Endothelial cell of umbilical vein (primary cell): ENCODE data around the gene MTPN. TPM values are rescaled to one million over a fixed set of nuclear protein-coding genes. Genes with fewer than 3 reads are reported as not detected.
A peak's percentile ranks its signal among the peaks of the same experiment; 100 is the strongest.

Experiments
- BruUV-seq: library from RNA; stranded (reverse); fragments of 400-500 nt; replicated peaks from 2 replicates; lab custom pipeline; 2021; lab: Mats Ljungman, UMichigan
- CTCF ChIA-PET: fragments of 300-600, 350-600 bp; sonication (Branson Sonifier 250); formaldehyde crosslinking; loops from one replicate; lab custom pipeline; 2021; ENCODE audit warnings: antibody characterized with exemption, inconsistent platforms; lab: Charles Lee
- POLR2A ChIA-PET: fragments of 300-600, 350-600 bp; sonication (Branson Sonifier 250); formaldehyde crosslinking; loops from one replicate; lab custom pipeline; 2021; ENCODE audit warnings: antibody characterized with exemption, inconsistent platforms; lab: Charles Lee
- DNase-seq: peaks from one replicate; pipeline ENCODE4 v3.0.0-alpha.2; 2011; ENCODE audit warnings: low read depth, low spot score
- FAIRE-seq: peaks from 2 replicates; lab custom pipeline; 2011; peaks lifted over from hg19 to GRCh38; lab: Jason Lieb, UNC
- H2AFZ ChIP-seq: 2 replicates; pipeline ENCODE4 v1.6.0; 2012; ENCODE audit warnings: low read depth, low read length, control low read depth, inconsistent platforms
- H3K27ac ChIP-seq: 2 replicates; pipeline ENCODE4 v1.5.1; 2011; ENCODE audit warnings: low read depth, mild to moderate bottlenecking, control low read depth, low read length, moderate library complexity; ENCODE audit not compliant: insufficient read depth
- H3K27me3 ChIP-seq, 2 experiments: 2 replicates each; pipeline versions ENCODE4 v1.6.0 to v1.6.1; 2011; ENCODE audit warnings: low read length in 2 of 2, mixed read lengths in 1 of 2; ENCODE audit not compliant: control insufficient read depth in 2 of 2, insufficient read depth in 2 of 2
- H3K36me3 ChIP-seq, 2 experiments: 2 replicates in 1 of 2; 3 replicates in 1 of 2; pipeline ENCODE4 v1.5.1; 2011; ENCODE audit warnings: low read length in 2 of 2, mild to moderate bottlenecking in 1 of 2, moderate library complexity in 1 of 2; ENCODE audit not compliant: control insufficient read depth in 2 of 2, insufficient read depth in 2 of 2; ENCODE audit errors: extremely low read depth in 1 of 2
- H3K4me1 ChIP-seq: 3 replicates; pipeline ENCODE4 v1.5.1; 2011; ENCODE audit warnings: mild to moderate bottlenecking, low read length; ENCODE audit not compliant: control insufficient read depth, insufficient read depth; ENCODE audit errors: extremely low read depth
- H3K4me2 ChIP-seq: 2 replicates; pipeline ENCODE4 v1.6.1; 2011; ENCODE audit warnings: low read length, control low read depth, mixed read lengths; ENCODE audit not compliant: insufficient read depth
- H3K4me3 ChIP-seq, 3 experiments: fragments of 200-600 bp in 1 of 3; sonication (generic), shearing (Covaris generic) in 1 of 3; replicated peaks in 1 of 3; 2 replicates each; pipeline ENCODE4 v1.5.1; 2011 to 2016; ENCODE audit warnings: control low read depth in 3 of 3, low read length in 3 of 3, mild to moderate bottlenecking in 2 of 3, inconsistent platforms in 1 of 3, low read depth in 1 of 3, moderate library complexity in 1 of 3; ENCODE audit not compliant: insufficient read depth in 1 of 3
- H3K79me2 ChIP-seq: 2 replicates; pipeline ENCODE4 v1.6.0; 2012; ENCODE audit warnings: low read length, inconsistent platforms; ENCODE audit not compliant: control insufficient read depth, insufficient read depth
- H3K9ac ChIP-seq: replicated peaks from 2 replicates; pipeline ENCODE3; 2011; ENCODE audit warnings: low read length, control low read depth; ENCODE audit not compliant: insufficient read depth; ENCODE audit errors: extremely low read depth
- H3K9me1 ChIP-seq: replicated peaks from 3 replicates; pipeline ENCODE4 v1.6.0; 2011; ENCODE audit warnings: mild to moderate bottlenecking, low read length; ENCODE audit not compliant: control insufficient read depth, insufficient read depth; ENCODE audit errors: extremely low read depth
- H3K9me3 ChIP-seq: replicated peaks from 2 replicates; pipeline ENCODE4 v1.5.1; 2012; ENCODE audit warnings: low read length, inconsistent platforms; ENCODE audit not compliant: control insufficient read depth, insufficient read depth
- H4K20me1 ChIP-seq: replicated peaks from 2 replicates; pipeline ENCODE3; 2011; ENCODE audit warnings: mild to moderate bottlenecking, low read length; ENCODE audit not compliant: control insufficient read depth, insufficient read depth; ENCODE audit errors: extremely low read depth
- CTCF ChIP-seq, 2 donors: IDR thresholded peaks; 1 replicate in 1 of 2; 2 replicates in 1 of 2; pipeline ENCODE4 v1.5.1; 2011; ENCODE audit warnings: low read length in 2 of 2, mild to moderate bottlenecking in 2 of 2, moderate library complexity in 2 of 2, control low read depth in 1 of 2, inconsistent platforms in 1 of 2, low read depth in 1 of 2; ENCODE audit not compliant: insufficient read depth in 1 of 2; ENCODE audit errors: extremely low read depth in 1 of 2
- EZH2 ChIP-seq: IDR thresholded peaks from 2 replicates; pipeline ENCODE4 v1.6.1; 2012; ENCODE audit warnings: borderline replicate concordance, low read depth, mild to moderate bottlenecking, moderate library complexity, low read length, inconsistent platforms; ENCODE audit not compliant: severe bottlenecking
- FOS ChIP-seq: IDR thresholded peaks from 2 replicates; pipeline ENCODE4 v1.6.1; 2011; ENCODE audit warnings: mild to moderate bottlenecking, low read length, moderate library complexity, borderline replicate concordance; ENCODE audit not compliant: insufficient read depth
- GATA2 ChIP-seq: IDR thresholded peaks from 2 replicates; pipeline ENCODE4 v1.7.0; 2011; ENCODE audit warnings: low read depth, mild to moderate bottlenecking, moderate library complexity, mixed read lengths, low read length; ENCODE audit not compliant: insufficient read length, insufficient read depth
- JUN ChIP-seq: IDR thresholded peaks from 2 replicates; pipeline ENCODE4 v1.6.1; 2011; ENCODE audit warnings: borderline replicate concordance, low read depth; ENCODE audit not compliant: insufficient read length, insufficient read depth
- MAX ChIP-seq: IDR thresholded peaks from 2 replicates; pipeline ENCODE4 v1.6.1; 2011; ENCODE audit not compliant: insufficient read depth, insufficient read length
- MYC ChIP-seq: IDR thresholded peaks from one replicate; pipeline ENCODE4 v1.6.1; 2011; ENCODE audit warnings: mild to moderate bottlenecking, low read depth, low read length
- POLR2A ChIP-seq: IDR thresholded peaks from 2 replicates; pipeline ENCODE4 v1.6.1; 2012; ENCODE audit warnings: low read depth, mild to moderate bottlenecking, control low read depth, low read length
- POLR2AphosphoS5 ChIP-seq: IDR thresholded peaks from 2 replicates; pipeline ENCODE4 v1.6.1; 2012; ENCODE audit warnings: low read depth, mild to moderate bottlenecking, control low read depth, low read length, moderate library complexity; ENCODE audit not compliant: insufficient read depth
- dilution Hi-C: fragments of 300-500 bp; cut with MboI; formaldehyde crosslinking; loops from one replicate; pipeline ENCODE4 v1.15.0; 2019; ENCODE audit warnings: low sequenced_read_pairs; ENCODE audit not compliant: extremely low pct_ligation_motif_present
- intact Hi-C: fragments of 100-400 bp; cut with micrococcal nuclease; formaldehyde crosslinking; loops from one replicate; pipeline ENCODE4 v1.10.0; 2022
- polyA plus RNA-seq, 4 experiments: library from polyadenylated mRNA; depleted of rRNA in 3 of 4; stranded (reverse) in 3 of 4; unstranded in 1 of 4; fragments of >200 nt; gene quantifications; 2 replicates each; pipeline versions ENCODE4 v1.2.1 to v1.2.3, GENCODE V29; 2011 to 2012; ENCODE audit warnings: missing spikeins in 1 of 4
- total RNA-seq: library from RNA; stranded (reverse); gene quantifications from 2 replicates; pipeline ENCODE4 v1.2.3, GENCODE V29; 2021

The MTPN gene
- total and polyA plus RNA-seq, 2 donors (not counting 3 experiments of a cell fraction or from before 2014, with no cell fraction given) = 58.1 to 174 TPM

- dilution Hi-C loops = no loop called here
- TSS peak; percentile 82 for BruUV-seq
- Histone ChIP-seq H3K9me1 (no peaks in the 10 kb centered on the region), H3K4me3 (peak overlapping the region in 1 of 3 experiments; percentile 56), H3K9me3 (no peaks in the 10 kb centered on the region), H3K9ac (peak overlapping the region; percentile 89), H3K27me3 (no peaks in the 10 kb centered on the region), H3K36me3 (no peaks in the 10 kb centered on the region), H4K20me1 (no peaks in the 10 kb centered on the region), H3K79me2 (peaks cover 20% of the 10 kb centered on the region), H3K27ac (peak overlapping the region; percentile 97), H2AFZ (peak overlapping the region; percentile 73), H3K4me2 (peak overlapping the region; percentile 88), H3K4me1 (peaks cover 50% of the 10 kb centered on the region)
- FAIRE-seq (peak; percentile 64), DNase-seq (peak; percentile 89)
- TF ChIP-seq POLR2AphosphoS5 (peak; percentile 60), GATA2 (no peak), JUN (peak; percentile 97), FOS (peak; percentile 83)
- ChIA-PET CTCF (interaction anchor here (1.0 to 1.3 kb wide), 2 partner anchors 30 to 72 kb away, joined by 3 to 4 read pairs; no protein-coding TSS in a partner anchor), POLR2A (no interaction called here)
- intact Hi-C loops = loop anchor here (1.0 to 2.0 kb wide), 3 partner anchors 29 to 307 kb away; no protein-coding TSS in a partner anchor
These were observed 2.9 kb upstream of the MTPN start for GRCh38 chr7:135980012-135980551.

DNA sequence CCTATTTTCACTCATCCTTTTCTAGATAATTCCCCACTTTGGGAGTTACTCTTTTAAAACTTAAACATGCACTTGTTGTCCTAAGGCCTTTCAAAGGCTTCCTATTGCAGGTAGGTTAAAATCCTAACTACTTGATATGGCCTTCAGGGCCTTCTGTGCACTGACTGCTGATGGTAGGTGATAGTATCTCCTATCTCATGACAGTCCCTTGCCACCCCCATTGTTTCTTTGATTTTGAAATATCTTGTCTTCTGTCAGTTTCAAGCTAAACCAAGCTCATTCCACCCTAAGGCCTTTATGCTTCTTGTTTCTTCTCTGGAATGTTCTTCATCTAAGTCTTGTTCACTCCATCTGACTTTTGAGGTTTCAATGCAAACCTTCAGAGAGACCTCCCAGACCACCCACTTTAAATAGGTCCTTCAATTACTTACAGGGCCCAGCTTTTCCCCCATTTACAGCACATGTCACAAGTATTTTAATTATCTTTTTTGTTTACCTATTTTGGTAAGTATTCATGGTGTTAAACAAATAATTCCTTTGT, 2.4 kb upstream of the MTPN start:
- H2AFZ ChIP-seq = peak overlapping the region; percentile 34
- H3K9me3 ChIP-seq = no peaks in the 10 kb centered on the region
- H3K79me2 ChIP-seq = peaks cover 26% of the 10 kb centered on the region
- no peak overlapping the region for H3K4me3 ChIP-seq
- CTCF ChIA-PET = interaction anchor here (1.0 to 1.3 kb wide), 2 partner anchors 31 to 72 kb away, joined by 3 to 4 read pairs; no protein-coding TSS in a partner anchor
- no peaks in the 10 kb centered on the region for H4K20me1 ChIP-seq
- no peaks in the 10 kb centered on the region for H3K27me3 ChIP-seq
- H3K9me1 ChIP-seq = no peaks in the 10 kb centered on the region
- FAIRE-seq (no peak), DNase-seq (no peak)
- peak overlapping the region; percentile 89 for H3K9ac ChIP-seq
- no TSS peak for BruUV-seq
- H3K27ac ChIP-seq = peak overlapping the region; percentile 97
- dilution Hi-C loops = no loop called here
- intact Hi-C loops = loop anchor here (1.0 to 5.0 kb wide), 4 partner anchors 30 to 1362 kb away; no protein-coding TSS in a partner anchor
- H3K36me3 ChIP-seq = no peaks in the 10 kb centered on the region
- POLR2A ChIA-PET = no interaction called here
- TF ChIP-seq POLR2AphosphoS5 (no peak), MAX (no peak), EZH2 (no peak), FOS (no peak), GATA2 (no peak), JUN (no peak), MYC (no peak), CTCF (IDR thresholded peaks at IDR 0.05; ENCODE audit: extremely low read depth in 1 of 2, insufficient read depth in 1 of 2, low read depth in 1 of 2, low read length in 2 of 2) (no peak), POLR2A (no peak)
- H3K4me2 ChIP-seq = peak overlapping the region; percentile 88
- peaks cover 54% of the 10 kb centered on the region for H3K4me1 ChIP-seq
